Neural progenitor cell (in vitro differentiated cells): ENCODE results near the gene GNAS-AS1.

ENCODE experiments used
- CTCF ChIP-seq: fragments of 200-600 bp; sonication (generic); IDR thresholded peaks from 2 replicates; pipeline ENCODE4 v1.5.1; 2017; ENCODE audit warnings: antibody characterized with exemption, mild to moderate bottlenecking
- EZH2 ChIP-seq: fragments of 200-600 bp; sonication (generic); IDR thresholded peaks from 2 replicates; pipeline ENCODE4 v1.6.1; 2017; ENCODE audit warnings: antibody characterized with exemption, mild to moderate bottlenecking, moderate library complexity
- EZH2phosphoT487 ChIP-seq: fragments of 200-600 bp; sonication (generic); IDR thresholded peaks from 2 replicates; pipeline ENCODE4 v1.6.1; 2017; ENCODE audit warnings: antibody characterized with exemption

- TF ChIP-seq EZH2 (no peak), CTCF (no peak), EZH2phosphoT487 (no peak)
Observed at GRCh38 chr20:58833921-58834320, 16.8 kb downstream of the GNAS-AS1 start.
